Nephron (organoid): ENCODE data around the gene ANKRD10.

Experiments used
- H3K27ac Mint-ChIP-seq, 3 experiments: 2 replicates each; pipeline ENCODE4 v1.8.0; 2020; ENCODE audit warnings: mixed read lengths in 3 of 3, mild to moderate bottlenecking in 2 of 3, moderate library complexity in 1 of 3
- H3K27me3 Mint-ChIP-seq: 2 replicates; pipeline ENCODE4 v1.8.0; 2021; ENCODE audit warnings: low read depth, mild to moderate bottlenecking, moderate library complexity, mixed read lengths
- H3K36me3 Mint-ChIP-seq: 2 replicates; pipeline ENCODE4 v1.8.0; 2020; ENCODE audit warnings: low read depth, mixed read lengths
- H3K4me1 Mint-ChIP-seq: 2 replicates; pipeline ENCODE4 v1.8.0; 2020; ENCODE audit warnings: mixed read lengths
- H3K4me3 Mint-ChIP-seq, 3 experiments: 2 replicates each; pipeline ENCODE4 v1.8.0; 2020; ENCODE audit warnings: mild to moderate bottlenecking in 3 of 3, mixed read lengths in 3 of 3, moderate library complexity in 2 of 3
- H3K9me3 Mint-ChIP-seq: 2 replicates; pipeline ENCODE4 v1.8.0; 2020; ENCODE audit warnings: mixed read lengths
- CTCF ChIP-seq, 3 experiments: fragments of 200-600 bp; sonication (generic); IDR thresholded peaks; one replicate each; pipeline ENCODE4 v1.5.0; 2021; ENCODE audit warnings: antibody characterized with exemption in 3 of 3; ENCODE audit not compliant: unreplicated experiment in 3 of 3

ANKRD10 gene

GRCh38 chr13:110881839-110882627, 32.8 kb downstream of the ANKRD10 start:
- Mint-ChIP-seq H3K27me3 (no peaks in the 10 kb centered on the region), H3K4me1 (peaks cover 29% of the 10 kb centered on the region), H3K4me3 (no peak overlapping the region), H3K27ac (no peak overlapping the region), H3K9me3 (no peaks in the 10 kb centered on the region), H3K36me3 (peaks cover 11% of the 10 kb centered on the region)
- no peak for TF ChIP-seq CTCF (IDR thresholded peaks at IDR 0.05; ENCODE audit: unreplicated experiment in 3 of 3)

- Mint-ChIP-seq H3K36me3 (peaks cover 11% of the 10 kb centered on the region), H3K9me3 (no peaks in the 10 kb centered on the region), H3K27ac (no peak overlapping the region), H3K4me3 (no peak overlapping the region), H3K27me3 (no peaks in the 10 kb centered on the region), H3K4me1 (peaks cover 22% of the 10 kb centered on the region)
- no peak for TF ChIP-seq CTCF (IDR thresholded peaks at IDR 0.05; ENCODE audit: unreplicated experiment in 3 of 3)
Measured at GRCh38 chr13:110880627-110881026, 34.2 kb downstream of the ANKRD10 start.

GRCh38 chr13:110879482-110879881, 35.4 kb downstream of the ANKRD10 start:
- H3K4me1 Mint-ChIP-seq = peaks cover 20% of the 10 kb centered on the region
- H3K4me3 Mint-ChIP-seq = no peak overlapping the region
- H3K9me3 Mint-ChIP-seq = no peaks in the 10 kb centered on the region

GRCh38 chr13:110877737-110878258, 37.1 kb downstream of the ANKRD10 start:
- Mint-ChIP-seq H3K27me3 (no peaks in the 10 kb centered on the region), H3K9me3 (no peaks in the 10 kb centered on the region), H3K4me3 (peak overlapping the region in 1 of 3 experiments; percentile 51), H3K27ac (no peak overlapping the region), H3K4me1 (peaks cover 17% of the 10 kb centered on the region), H3K36me3 (peaks cover 11% of the 10 kb centered on the region)
- TF ChIP-seq CTCF (IDR thresholded peaks at IDR 0.05; ENCODE audit: unreplicated experiment in 3 of 3) = no peak

More at GRCh38 chr13:110879482-110879881, 35.4 kb downstream of the ANKRD10 start:
- H3K27ac Mint-ChIP-seq = no peak overlapping the region
- no peaks in the 10 kb centered on the region for H3K27me3 Mint-ChIP-seq
- no peak for TF ChIP-seq CTCF (IDR thresholded peaks at IDR 0.05; ENCODE audit: unreplicated experiment in 3 of 3)
- H3K36me3 Mint-ChIP-seq = peaks cover 11% of the 10 kb centered on the region

- Mint-ChIP-seq H3K27me3 (no peaks in the 10 kb centered on the region), H3K9me3 (no peaks in the 10 kb centered on the region), H3K36me3 (peaks cover 11% of the 10 kb centered on the region), H3K4me1 (peaks cover 10% of the 10 kb centered on the region), H3K4me3 (peak overlapping the region in 1 of 3 experiments; percentile 9), H3K27ac (no peak overlapping the region)
- TF ChIP-seq CTCF (IDR thresholded peaks at IDR 0.05; ENCODE audit: unreplicated experiment in 3 of 3) = no peak
Measured at GRCh38 chr13:110876609-110877008, 38.3 kb downstream of the ANKRD10 start.
